Measurements from ENCODE around the gene PGGHG. TPM values are rescaled to one million over a fixed set of nuclear protein-coding genes. Genes with fewer than 3 reads are reported as not detected.

The PGGHG gene
- polyA plus RNA-seq, 1 experiment: 4.0 TPM

- DNase-seq (ENCODE audit: low read depth, low spot score): no peak
- Histone ChIP-seq H3K9me3 (ENCODE audit: control insufficient read depth, insufficient read depth, low read length) (no peaks in the 10 kb centered on the region; the same call in 1 of the 2 replicates), H3K27ac (ENCODE audit: low read depth, low read length) (no peak overlapping the region), H3K27me3 (ENCODE audit: control insufficient read depth, insufficient read depth, low read length) (peaks cover 64% of the 10 kb centered on the region), H3K4me3 (ENCODE audit: low read depth, low read length) (no peak overlapping the region)
- TF ChIP-seq CTCF (IDR thresholded peaks at IDR 0.05; ENCODE audit: low read depth, low read length): no peak
- ChIA-PET POLR2A (no interaction called here), CTCF (no interaction called here)
Measured at GRCh38 chr11:280706-281485, 8.0 kb upstream of the PGGHG start.

- no peak for TF ChIP-seq CTCF (IDR thresholded peaks at IDR 0.05; ENCODE audit: low read depth, low read length)
- no peak overlapping the region for H3K4me3 ChIP-seq (ENCODE audit: low read depth, low read length)
- DNase-seq (ENCODE audit: low read depth, low spot score): no peak
- H3K9me3 ChIP-seq (ENCODE audit: control insufficient read depth, insufficient read depth, low read length): no peaks in the 10 kb centered on the region; the same call in 1 of the 2 replicates
- peaks cover 65% of the 10 kb centered on the region for H3K27me3 ChIP-seq (ENCODE audit: control insufficient read depth, insufficient read depth, low read length)
- H3K27ac ChIP-seq (ENCODE audit: low read depth, low read length): no peak overlapping the region
- ChIA-PET POLR2A (no interaction called here), CTCF (no interaction called here)
Measured at GRCh38 chr11:281486-282161, 7.3 kb upstream of the PGGHG start.

- TF ChIP-seq CTCF (IDR thresholded peaks at IDR 0.05; ENCODE audit: low read depth, low read length): no peak
- ChIA-PET POLR2A (no interaction called here), CTCF (no interaction called here)
- no peaks in the 10 kb centered on the region; the same call in 1 of the 2 replicates for H3K9me3 ChIP-seq (ENCODE audit: control insufficient read depth, insufficient read depth, low read length)
- H3K27ac ChIP-seq (ENCODE audit: low read depth, low read length): no peak overlapping the region
- H3K4me3 ChIP-seq (ENCODE audit: low read depth, low read length): no peak overlapping the region
- peaks cover 64% of the 10 kb centered on the region for H3K27me3 ChIP-seq (ENCODE audit: control insufficient read depth, insufficient read depth, low read length)
- DNase-seq (ENCODE audit: low read depth, low spot score): no peak
Measured at GRCh38 chr11:282171-282570, 6.8 kb upstream of the PGGHG start.

- TF ChIP-seq CTCF (IDR thresholded peaks at IDR 0.05; ENCODE audit: low read depth, low read length): no peak
- H3K9me3 ChIP-seq (ENCODE audit: control insufficient read depth, insufficient read depth, low read length): no peaks in the 10 kb centered on the region; the same call in 1 of the 2 replicates
- H3K4me3 ChIP-seq (ENCODE audit: low read depth, low read length): no peak overlapping the region
- DNase-seq (ENCODE audit: low read depth, low spot score): no peak
- peaks cover 63% of the 10 kb centered on the region for H3K27me3 ChIP-seq (ENCODE audit: control insufficient read depth, insufficient read depth, low read length)
- no peak overlapping the region for H3K27ac ChIP-seq (ENCODE audit: low read depth, low read length)
- POLR2A ChIA-PET: interaction anchor here (0.6 kb wide), 1 partner anchor 11 kb away, joined by 3 read pairs; no protein-coding TSS in a partner anchor
- CTCF ChIA-PET: no interaction called here
Measured at GRCh38 chr11:282630-283360, 6.1 kb upstream of the PGGHG start.

Measured in AG04450 (cell line).